ENCODE data around the gene DNAH9.

DNAH9 gene

DNA sequence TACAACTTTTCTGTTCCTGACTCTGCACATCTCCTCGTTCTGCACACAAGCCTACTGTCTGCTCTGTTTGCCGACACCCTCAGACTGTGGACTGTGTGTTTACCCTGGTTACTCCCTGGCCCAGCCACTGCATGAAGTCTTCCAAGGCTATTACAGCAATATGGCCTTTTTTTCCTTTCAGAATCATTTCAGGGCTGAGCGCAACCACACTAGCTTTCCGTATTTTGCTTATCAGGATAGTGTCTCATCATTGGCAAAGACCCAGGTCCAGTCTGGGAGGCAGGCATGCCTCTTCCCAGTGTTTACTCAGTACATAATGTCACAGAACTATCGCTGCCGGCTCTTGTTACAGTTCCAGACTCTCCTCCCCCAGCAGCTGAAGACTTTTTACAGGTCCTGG is 10.1 kb downstream of the DNAH9 start:
- Histone ChIP-seq H3K27me3 (ENCODE audit: insufficient read depth, low read length, poor library complexity) (no peaks in the 10 kb centered on the region), H4K20me1 (ENCODE audit: insufficient read depth, low read length) (no peaks in the 10 kb centered on the region), H3K9ac (ENCODE audit: low read depth, low read length) (no peak overlapping the region), H2AFZ (ENCODE audit: low read depth, low read length) (no peak overlapping the region), H3K4me3 (ENCODE audit: low read depth in 1 of 2, low read length in 2 of 2) (no peak overlapping the region), H3K4me1 (ENCODE audit: insufficient read depth, low read length) (no peaks in the 10 kb centered on the region), H3K4me2 (ENCODE audit: insufficient read depth, low read length) (no peak overlapping the region), H3K27ac (ENCODE audit: low read length) (no peak overlapping the region), H3K36me3 (ENCODE audit: insufficient read depth, low read length) (no peaks in the 10 kb centered on the region), H3K9me3 (ENCODE audit: insufficient read depth, low read length, severe bottlenecking) (no peaks in the 10 kb centered on the region), H3K79me2 (ENCODE audit: insufficient read depth, low read length) (no peaks in the 10 kb centered on the region)
- DNase-seq (no peak), ATAC-seq (ENCODE audit: insufficient read depth, low read depth) (no peak)
- TF ChIP-seq EZH2 (IDR thresholded peaks at IDR 0.05; ENCODE audit: borderline replicate concordance, low read depth, low read length, severe bottlenecking) = no peak
- TF ChIP-seq, protein P1, sequence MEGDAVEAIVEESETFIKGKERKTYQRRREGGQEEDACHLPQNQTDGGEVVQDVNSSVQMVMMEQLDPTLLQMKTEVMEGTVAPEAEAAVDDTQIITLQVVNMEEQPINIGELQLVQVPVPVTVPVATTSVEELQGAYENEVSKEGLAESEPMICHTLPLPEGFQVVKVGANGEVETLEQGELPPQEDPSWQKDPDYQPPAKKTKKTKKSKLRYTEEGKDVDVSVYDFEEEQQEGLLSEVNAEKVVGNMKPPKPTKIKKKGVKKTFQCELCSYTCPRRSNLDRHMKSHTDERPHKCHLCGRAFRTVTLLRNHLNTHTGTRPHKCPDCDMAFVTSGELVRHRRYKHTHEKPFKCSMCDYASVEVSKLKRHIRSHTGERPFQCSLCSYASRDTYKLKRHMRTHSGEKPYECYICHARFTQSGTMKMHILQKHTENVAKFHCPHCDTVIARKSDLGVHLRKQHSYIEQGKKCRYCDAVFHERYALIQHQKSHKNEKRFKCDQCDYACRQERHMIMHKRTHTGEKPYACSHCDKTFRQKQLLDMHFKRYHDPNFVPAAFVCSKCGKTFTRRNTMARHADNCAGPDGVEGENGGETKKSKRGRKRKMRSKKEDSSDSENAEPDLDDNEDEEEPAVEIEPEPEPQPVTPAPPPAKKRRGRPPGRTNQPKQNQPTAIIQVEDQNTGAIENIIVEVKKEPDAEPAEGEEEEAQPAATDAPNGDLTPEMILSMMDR (IDR thresholded peaks at IDR 0.05; ENCODE audit: borderline replicate concordance, extremely low read depth, low read length, poor library complexity, severe bottlenecking) = no peak

DNA sequence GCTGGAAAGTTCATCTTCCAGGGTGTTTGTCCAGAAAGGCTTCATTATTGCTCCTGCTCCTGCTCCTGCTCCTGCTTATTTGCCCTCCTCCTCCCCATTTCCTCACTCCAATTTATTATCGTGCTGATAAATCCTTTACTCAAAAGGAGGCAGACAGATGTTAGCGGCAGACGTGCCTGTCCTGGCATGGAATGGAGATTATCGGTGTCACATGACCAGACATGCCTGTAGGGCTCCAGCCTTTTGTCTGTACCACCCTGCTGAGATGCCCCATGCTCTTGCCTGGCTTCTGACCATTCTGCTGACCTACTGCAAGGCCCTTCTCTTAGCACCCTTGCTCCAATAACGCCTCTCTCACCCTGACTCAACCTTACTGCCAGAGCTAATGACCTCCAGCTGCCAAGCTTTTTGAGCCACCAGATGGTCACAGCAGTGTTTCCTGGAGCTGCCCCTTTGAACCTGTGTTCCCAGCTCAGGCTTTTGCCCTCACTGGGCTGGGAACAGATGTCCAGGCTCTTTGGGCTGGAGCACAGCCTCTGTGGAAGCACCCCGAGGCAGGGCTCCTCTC is 12.8 kb downstream of the DNAH9 start:
- H3K27ac ChIP-seq (ENCODE audit: low read length) = no peak overlapping the region
- no peak for DNase-seq

DNA sequence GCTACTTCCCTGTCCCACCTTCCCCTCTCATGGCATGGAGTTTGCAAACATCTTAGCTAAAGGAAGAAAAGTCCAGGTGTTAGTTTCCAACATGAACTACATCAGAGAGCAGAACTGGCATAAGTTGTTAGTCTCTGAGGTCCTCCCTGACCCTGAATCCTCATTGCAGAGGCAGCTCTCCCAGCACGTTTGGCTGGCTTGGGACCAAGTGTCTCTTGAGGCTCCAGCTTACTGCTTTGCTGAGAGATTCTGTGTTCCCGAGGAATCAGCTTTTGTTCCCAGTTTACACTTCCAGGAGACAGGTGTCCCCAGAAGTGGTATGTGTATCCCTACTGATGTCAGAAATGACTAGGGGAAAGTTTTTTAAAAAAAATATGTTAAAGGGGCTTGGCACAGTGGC is 14.7 kb downstream of the DNAH9 start:
- no peaks in the 10 kb centered on the region for H3K79me2 ChIP-seq (ENCODE audit: insufficient read depth, low read length)
- H3K9me3 ChIP-seq (ENCODE audit: insufficient read depth, low read length, severe bottlenecking) = no peaks in the 10 kb centered on the region
- TF ChIP-seq, protein P1 (IDR thresholded peaks at IDR 0.05; ENCODE audit: borderline replicate concordance, extremely low read depth, low read length, poor library complexity, severe bottlenecking) = no peak
- no peak for TF ChIP-seq EZH2 (IDR thresholded peaks at IDR 0.05; ENCODE audit: borderline replicate concordance, low read depth, low read length, severe bottlenecking)
- H3K4me2 ChIP-seq (ENCODE audit: insufficient read depth, low read length) = no peak overlapping the region
- DNase-seq (no peak), ATAC-seq (ENCODE audit: insufficient read depth, low read depth) (no peak)
- no peak overlapping the region for H2AFZ ChIP-seq (ENCODE audit: low read depth, low read length)
- H4K20me1 ChIP-seq (ENCODE audit: insufficient read depth, low read length) = no peaks in the 10 kb centered on the region
- H3K9ac ChIP-seq (ENCODE audit: low read depth, low read length) = no peak overlapping the region
- no peaks in the 10 kb centered on the region for H3K4me1 ChIP-seq (ENCODE audit: insufficient read depth, low read length)
- H3K27ac ChIP-seq (ENCODE audit: low read length) = no peak overlapping the region
- H3K36me3 ChIP-seq (ENCODE audit: insufficient read depth, low read length) = no peaks in the 10 kb centered on the region
- H3K27me3 ChIP-seq (ENCODE audit: insufficient read depth, low read length, poor library complexity) = no peaks in the 10 kb centered on the region
- H3K4me3 ChIP-seq (ENCODE audit: low read depth in 1 of 2, low read length in 2 of 2) = no peak overlapping the region

More for the DNA sequence above, 12.8 kb downstream of the DNAH9 start:
- no peaks in the 10 kb centered on the region for H3K27me3 ChIP-seq (ENCODE audit: insufficient read depth, low read length, poor library complexity)
- H3K4me3 ChIP-seq (ENCODE audit: low read depth in 1 of 2, low read length in 2 of 2) = no peak overlapping the region
- no peak overlapping the region for H3K4me2 ChIP-seq (ENCODE audit: insufficient read depth, low read length)
- no peak overlapping the region for H3K9ac ChIP-seq (ENCODE audit: low read depth, low read length)
- H3K79me2 ChIP-seq (ENCODE audit: insufficient read depth, low read length) = no peaks in the 10 kb centered on the region
- no peak for ATAC-seq (ENCODE audit: insufficient read depth, low read depth)
- H3K4me1 ChIP-seq (ENCODE audit: insufficient read depth, low read length) = no peaks in the 10 kb centered on the region
- H4K20me1 ChIP-seq (ENCODE audit: insufficient read depth, low read length) = no peaks in the 10 kb centered on the region
- H2AFZ ChIP-seq (ENCODE audit: low read depth, low read length) = no peak overlapping the region
- no peaks in the 10 kb centered on the region for H3K9me3 ChIP-seq (ENCODE audit: insufficient read depth, low read length, severe bottlenecking)
- no peak for TF ChIP-seq EZH2 (IDR thresholded peaks at IDR 0.05; ENCODE audit: borderline replicate concordance, low read depth, low read length, severe bottlenecking)
- TF ChIP-seq, protein P1 (IDR thresholded peaks at IDR 0.05; ENCODE audit: borderline replicate concordance, extremely low read depth, low read length, poor library complexity, severe bottlenecking) = no peak
- no peaks in the 10 kb centered on the region for H3K36me3 ChIP-seq (ENCODE audit: insufficient read depth, low read length)

Measured in DND-41 (cell line).